H1 (cell line): ENCODE measurements around the gene TBX5. TPM values are rescaled to one million over a fixed set of nuclear protein-coding genes. Genes with fewer than 3 reads are reported as not detected.

Experiments
- CTCF ChIA-PET: fragments of 300-600 bp; sonication (Branson Sonifier 250); formaldehyde crosslinking; loops from one replicate; lab custom pipeline; 2021; ENCODE audit not compliant: partially characterized antibody; lab: Charles Lee
- POLR2A ChIA-PET: fragments of 300-600 bp; sonication (Branson Sonifier 250); formaldehyde crosslinking; loops from one replicate; lab custom pipeline; 2021; ENCODE audit warnings: inconsistent platforms; ENCODE audit not compliant: partially characterized antibody; lab: Charles Lee
- DNase-seq, 2 experiments: peaks; one replicate each; pipeline versions ENCODE4 v3.0.0 to v3.0.0-alpha.2; 2010 to 2022; ENCODE audit warnings: low spot score in 2 of 2, low read depth in 1 of 2, mixed read lengths in 1 of 2
- FAIRE-seq: peaks from 2 replicates; lab custom pipeline; 2011; peaks lifted over from hg19 to GRCh38; lab: Jason Lieb, UNC
- H2AFZ ChIP-seq: 2 replicates; pipeline ENCODE4 v1.8.1; 2012; ENCODE audit warnings: low read length, inconsistent platforms
- H2AK5ac ChIP-seq: 2 replicates; pipeline ENCODE4 v1.6.1; 2013; ENCODE audit warnings: low read depth, low read length
- H2BK120ac ChIP-seq: replicated peaks from 2 replicates; pipeline ENCODE3; 2013; ENCODE audit warnings: low read depth, low read length, inconsistent platforms
- H2BK12ac ChIP-seq: 2 replicates; pipeline ENCODE4 v1.6.1; 2013; ENCODE audit warnings: low read depth, low read length
- H2BK15ac ChIP-seq: 2 replicates; pipeline ENCODE4 v1.6.1; 2013; ENCODE audit warnings: low read length
- H2BK20ac ChIP-seq: 2 replicates; pipeline ENCODE4 v1.6.1; 2013; ENCODE audit warnings: low read length
- H2BK5ac ChIP-seq: 2 replicates; pipeline ENCODE4 v1.6.1; 2013; ENCODE audit warnings: low read depth, low read length
- H3K14ac ChIP-seq: 2 replicates; pipeline ENCODE4 v1.6.1; 2013; ENCODE audit warnings: inconsistent platforms; ENCODE audit not compliant: insufficient read length
- H3K18ac ChIP-seq: 2 replicates; pipeline ENCODE4 v1.6.1; 2013; ENCODE audit warnings: low read length; ENCODE audit errors: extremely low read depth
- H3K23ac ChIP-seq: 2 replicates; pipeline ENCODE4 v1.6.1; 2013; ENCODE audit warnings: inconsistent platforms; ENCODE audit not compliant: insufficient read length
- H3K23me2 ChIP-seq: 2 replicates; pipeline ENCODE4 v1.6.1; 2013; ENCODE audit warnings: low read depth, low read length
- H3K27ac ChIP-seq: 2 replicates; pipeline ENCODE4 v1.6.1; 2011; ENCODE audit warnings: low read depth, low read length, inconsistent platforms
- H3K27me3 ChIP-seq, 4 experiments: replicated peaks in 1 of 4; 1 replicate in 1 of 4; 2 replicates in 3 of 4; pipeline versions ENCODE4 v1.6.1 to v1.8.1; 2011 to 2013; ENCODE audit warnings: low read length in 3 of 4, mild to moderate bottlenecking in 3 of 4, inconsistent platforms in 2 of 4, mixed read lengths in 2 of 4, moderate library complexity in 1 of 4; ENCODE audit not compliant: control insufficient read depth in 3 of 4, insufficient read depth in 3 of 4; ENCODE audit errors: extremely low read depth in 1 of 4
- H3K36me3 ChIP-seq, 4 experiments: 2 replicates each; pipeline versions ENCODE4 v1.6.1 to v1.8.1; 2011 to 2013; ENCODE audit warnings: mild to moderate bottlenecking in 4 of 4, low read length in 3 of 4, moderate library complexity in 2 of 4, control low read depth in 1 of 4, inconsistent platforms in 1 of 4; ENCODE audit not compliant: insufficient read depth in 4 of 4, control insufficient read depth in 2 of 4
- H3K4ac ChIP-seq: replicated peaks from 2 replicates; pipeline ENCODE3; 2013; ENCODE audit warnings: low read length, low read depth, mixed read lengths, inconsistent platforms; ENCODE audit not compliant: insufficient read length
- H3K4me1 ChIP-seq, 4 experiments: replicated peaks in 1 of 4; 1 replicate in 1 of 4; 2 replicates in 3 of 4; pipeline versions ENCODE4 v1.6.1 to v1.8.1; 2011 to 2013; ENCODE audit warnings: low read length in 3 of 4, inconsistent platforms in 2 of 4, mixed read lengths in 1 of 4; ENCODE audit not compliant: insufficient read depth in 4 of 4, control insufficient read depth in 3 of 4
- H3K4me2 ChIP-seq, 2 experiments: 2 replicates each; pipeline versions ENCODE4 v1.6.1 to v1.8.1; 2011 to 2013; ENCODE audit warnings: low read depth in 2 of 2, low read length in 2 of 2, control low read depth in 1 of 2, inconsistent platforms in 1 of 2, mild to moderate bottlenecking in 1 of 2; ENCODE audit not compliant: insufficient read depth in 1 of 2
- H3K4me3 ChIP-seq, 4 experiments: fragments of 200-600, 300-600 bp in 1 of 4; sonication (generic), shearing (Covaris generic), sonication (Bioruptor Twin) in 1 of 4; 2 replicates each; pipeline versions ENCODE4 v1.5.1 to v1.8.1; 2011 to 2016; ENCODE audit warnings: low read length in 4 of 4, low read depth in 3 of 4, control low read depth in 2 of 4, inconsistent platforms in 2 of 4, mild to moderate bottlenecking in 2 of 4, mixed read lengths in 1 of 4, moderate library complexity in 1 of 4; ENCODE audit not compliant: insufficient read depth in 2 of 4; ENCODE audit errors: extremely low read depth in 1 of 4
- H3K56ac ChIP-seq: replicated peaks from 2 replicates; pipeline ENCODE3; 2013; ENCODE audit warnings: low read depth, mild to moderate bottlenecking, mixed read lengths, low read length, inconsistent platforms; ENCODE audit not compliant: insufficient read length
- H3K79me1 ChIP-seq: 2 replicates; pipeline ENCODE4 v1.6.1; 2013; ENCODE audit warnings: low read depth, low read length, control low read depth
- H3K79me2 ChIP-seq, 2 experiments: 2 replicates each; pipeline versions ENCODE4 v1.6.1 to v1.8.1; 2012 to 2013; ENCODE audit warnings: low read length in 2 of 2, mild to moderate bottlenecking in 2 of 2, inconsistent platforms in 1 of 2; ENCODE audit not compliant: insufficient read depth in 2 of 2, control insufficient read depth in 1 of 2
- H3K9ac ChIP-seq, 4 experiments: replicated peaks in 1 of 4; 1 replicate in 1 of 4; 2 replicates in 3 of 4; pipeline versions ENCODE4 v1.6.1 to v1.8.1; 2011 to 2013; ENCODE audit warnings: low read depth in 3 of 4, low read length in 3 of 4, control low read depth in 2 of 4, mild to moderate bottlenecking in 2 of 4, moderate library complexity in 2 of 4, inconsistent platforms in 1 of 4; ENCODE audit errors: extremely low read depth in 1 of 4
- H3K9me3 ChIP-seq, 2 experiments: 2 replicates each; pipeline versions ENCODE4 v1.6.1 to v1.8.1; 2012 to 2013; ENCODE audit warnings: mild to moderate bottlenecking in 2 of 2, moderate library complexity in 2 of 2, control low read depth in 1 of 2, inconsistent platforms in 1 of 2, low read depth in 1 of 2, low read length in 1 of 2, mixed read lengths in 1 of 2; ENCODE audit not compliant: insufficient read depth in 2 of 2
- H4K20me1 ChIP-seq, 2 experiments: replicated peaks in 1 of 2; 2 replicates each; pipeline versions ENCODE3 to v1.8.1; 2011 to 2013; ENCODE audit warnings: inconsistent platforms in 2 of 2, low read length in 2 of 2, mild to moderate bottlenecking in 1 of 2; ENCODE audit not compliant: insufficient read depth in 2 of 2, control insufficient read depth in 1 of 2
- H4K5ac ChIP-seq: 2 replicates; pipeline ENCODE4 v1.6.1; 2013; ENCODE audit warnings: low read length, low read depth, mixed read lengths, inconsistent platforms; ENCODE audit not compliant: insufficient read length
- H4K8ac ChIP-seq: 2 replicates; pipeline ENCODE4 v1.8.0; 2013; ENCODE audit warnings: mild to moderate bottlenecking, moderate library complexity, low read length, inconsistent platforms; ENCODE audit not compliant: insufficient read depth; ENCODE audit errors: extremely low read depth
- H4K91ac ChIP-seq: replicated peaks from 2 replicates; pipeline ENCODE3; 2013; ENCODE audit warnings: low read length, mixed read lengths, inconsistent platforms; ENCODE audit not compliant: insufficient read length
- ASH2L ChIP-seq: fragments of 200-600, 300-600 bp; sonication (generic); IDR thresholded peaks from one replicate; pipeline ENCODE4 v1.7.1; 2017; ENCODE audit warnings: low read length
- SIRT6 ChIP-seq: IDR thresholded peaks from one replicate; pipeline ENCODE4 v1.7.1; 2012; ENCODE audit warnings: low read length, inconsistent platforms
- YY1 ChIP-seq: IDR thresholded peaks from 2 replicates; pipeline ENCODE4 v1.6.1; 2011; ENCODE audit warnings: low read depth, mild to moderate bottlenecking, low read length
- WGBS, 2 experiments: shearing (Covaris generic) in 1 of 2; methylation state at CpG; one replicate each; pipeline versions ENCODE4 v1.1.6 to v1.1.7; 2013 to 2015; ENCODE audit warnings: low lambda C conversion rate in 2 of 2, mixed read lengths in 2 of 2, inconsistent platforms in 1 of 2, low coverage in 1 of 2, missing lambda C conversion rate in 1 of 2; ENCODE audit not compliant: insufficient replicate concordance in 2 of 2, insufficient coverage in 1 of 2, insufficient read length in 1 of 2; ENCODE audit errors: extremely low coverage in 1 of 2, missing lambda C conversion rate in 1 of 2; 5-methylcytosine and 5-hydroxymethylcytosine counted together
- polyA plus RNA-seq, 7 experiments: library from polyadenylated mRNA; depleted of rRNA in 3 of 7; stranded (reverse) in 5 of 7; unstranded in 2 of 7; fragments of >200 nt in 5 of 7; fragments of 200-250 nt in 2 of 7; gene quantifications; 1 replicate in 5 of 7; 2 replicates in 1 of 7; 4 replicates in 1 of 7; pipeline versions ENCODE4 v1.2.1 to v1.2.3, GENCODE V29; 2011 to 2013; ENCODE audit warnings: missing spikeins in 2 of 7, mixed read lengths in 2 of 7
- total RNA-seq: library from RNA; stranded (reverse); fragmentation: NEBNext Ultra II Directional; extraction: Animal tissue kit (Norgen Biotek cat#: 25700); gene quantifications from 2 replicates; pipeline ENCODE4 v1.2.1, GENCODE V29; 2021
- TF ChIP-seq, protein P1 (sequence below), 3 experiments: IDR thresholded peaks; 1 replicate in 2 of 3; 2 replicates in 1 of 3; pipeline versions ENCODE4 v1.5.1 to v1.6.1; 2011; ENCODE audit warnings: low read length in 3 of 3, mild to moderate bottlenecking in 3 of 3, inconsistent platforms in 2 of 3, low read depth in 1 of 3, moderate library complexity in 1 of 3; ENCODE audit not compliant: insufficient read depth in 1 of 3; ENCODE audit errors: control extremely low read depth in 1 of 3

TBX5 gene
- total and polyA plus RNA-seq, 2 of the 8 experiments (the other 6 are each of a cell fraction or from before 2014, with no cell fraction given) = 0.05 TPM; not detected in 1

- no peak overlapping the region for H3K27ac ChIP-seq
- H3K4me1 ChIP-seq = peaks cover 2 to 7% (median 5%) of the 10 kb centered on the region in 4 experiments; a peak in 5 of 7 replicates
- H3K36me3 ChIP-seq = no peaks in the 10 kb centered on the region
- H3K79me1 ChIP-seq = no peaks in the 10 kb centered on the region
- 0 out of 2 replicates have a peak overlapping the region, but pooled peaks have one; percentile 38 for H3K18ac ChIP-seq
- no peak overlapping the region for H3K9ac ChIP-seq
- 0 out of 2 replicates have a peak overlapping the region, but pooled peaks have one; percentile 65 for H2BK15ac ChIP-seq
- no peaks in the 10 kb centered on the region for H3K79me2 ChIP-seq
- H4K5ac ChIP-seq = no peak overlapping the region
- H3K4ac ChIP-seq = no peak overlapping the region
- H4K8ac ChIP-seq = peak overlapping the region; percentile 54; the same call in 1 of the 2 replicates
- H3K9me3 ChIP-seq = no peaks in the 10 kb centered on the region; a peak in 1 of 4 replicates
- peak overlapping the region; percentile 87; the same call in 1 of the 2 replicates for H2BK20ac ChIP-seq
- peak overlapping the region; percentile 78 for H2AFZ ChIP-seq
- H2BK12ac ChIP-seq = peak overlapping the region; percentile 4; the same call in 1 of the 2 replicates
- FAIRE-seq (no peak), DNase-seq (peak in 1 of 2 experiments; percentile 52)
- H2BK5ac ChIP-seq = peak overlapping the region; percentile 35; the same call in 1 of the 2 replicates
- no peak overlapping the region for H3K23ac ChIP-seq
- ChIA-PET CTCF (interaction anchor here (1.1 to 1.4 kb wide), 3 partner anchors 20 to 68 kb away, joined by 3 to 4 read pairs (median 3); no protein-coding TSS in a partner anchor), POLR2A (no interaction called here)
- no peak overlapping the region for H2BK120ac ChIP-seq
- no peak overlapping the region for H3K56ac ChIP-seq
- no peaks in the 10 kb centered on the region for H3K23me2 ChIP-seq
- H3K4me3 ChIP-seq = no peak overlapping the region
- H2AK5ac ChIP-seq = no peak overlapping the region
- TF ChIP-seq SIRT6 = no peak
- TF ChIP-seq ASH2L = peak; percentile 82
- TF ChIP-seq, protein P1, sequence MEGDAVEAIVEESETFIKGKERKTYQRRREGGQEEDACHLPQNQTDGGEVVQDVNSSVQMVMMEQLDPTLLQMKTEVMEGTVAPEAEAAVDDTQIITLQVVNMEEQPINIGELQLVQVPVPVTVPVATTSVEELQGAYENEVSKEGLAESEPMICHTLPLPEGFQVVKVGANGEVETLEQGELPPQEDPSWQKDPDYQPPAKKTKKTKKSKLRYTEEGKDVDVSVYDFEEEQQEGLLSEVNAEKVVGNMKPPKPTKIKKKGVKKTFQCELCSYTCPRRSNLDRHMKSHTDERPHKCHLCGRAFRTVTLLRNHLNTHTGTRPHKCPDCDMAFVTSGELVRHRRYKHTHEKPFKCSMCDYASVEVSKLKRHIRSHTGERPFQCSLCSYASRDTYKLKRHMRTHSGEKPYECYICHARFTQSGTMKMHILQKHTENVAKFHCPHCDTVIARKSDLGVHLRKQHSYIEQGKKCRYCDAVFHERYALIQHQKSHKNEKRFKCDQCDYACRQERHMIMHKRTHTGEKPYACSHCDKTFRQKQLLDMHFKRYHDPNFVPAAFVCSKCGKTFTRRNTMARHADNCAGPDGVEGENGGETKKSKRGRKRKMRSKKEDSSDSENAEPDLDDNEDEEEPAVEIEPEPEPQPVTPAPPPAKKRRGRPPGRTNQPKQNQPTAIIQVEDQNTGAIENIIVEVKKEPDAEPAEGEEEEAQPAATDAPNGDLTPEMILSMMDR (IDR thresholded peaks at IDR 0.05; ENCODE audit: control extremely low read depth in 1 of 3, insufficient read depth in 1 of 3, low read depth in 1 of 3, low read length in 3 of 3) = no peak
- TF ChIP-seq YY1 = no peak
- H3K4me2 ChIP-seq = peak overlapping the region in 1 of 2 experiments; percentile 17; a peak in 2 of 4 replicates
- no peaks in the 10 kb centered on the region for H4K20me1 ChIP-seq
- H3K27me3 ChIP-seq = no peaks in the 10 kb centered on the region
- no peak overlapping the region for H3K14ac ChIP-seq
- no peak overlapping the region for H4K91ac ChIP-seq
- 49% methylated on average over 4 of the region's 5 CpGs; no CpG with 5 or more reads in 1 of the 2 experiments for WGBS, 2 experiments
These were observed 70.3 kb downstream of the TBX5 start for GRCh38 chr12:114335607-114336006.
